T-helper 2 cell (primary cell): Measurements from ENCODE around the gene COG5.

ENCODE experiments used
- DNase-seq, 5 experiments: peaks; one replicate each; pipeline versions ENCODE4 v3.0.0 to v3.0.0-alpha.2; 2012 to 2022

COG5 gene

DNA sequence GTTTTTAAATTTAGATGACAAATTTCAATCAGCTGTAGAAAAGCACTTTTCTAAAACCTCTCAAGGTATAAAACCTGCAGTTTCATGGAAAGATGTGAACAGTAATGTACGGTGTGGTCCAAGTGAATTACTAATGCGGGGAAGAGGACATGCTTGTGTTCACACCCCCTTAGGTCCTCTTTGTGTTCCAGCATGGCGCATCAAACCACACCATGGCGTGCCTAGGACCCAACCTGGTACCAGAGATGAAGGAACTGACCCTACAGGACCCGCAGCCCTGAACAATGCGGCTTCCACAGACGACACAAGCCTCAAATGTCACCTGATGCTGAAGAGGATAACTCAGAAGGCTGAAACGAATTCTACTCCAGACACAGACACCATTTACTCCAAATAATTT, 175.1 kb downstream of the COG5 start:
- DNase-seq = no peak

DNA sequence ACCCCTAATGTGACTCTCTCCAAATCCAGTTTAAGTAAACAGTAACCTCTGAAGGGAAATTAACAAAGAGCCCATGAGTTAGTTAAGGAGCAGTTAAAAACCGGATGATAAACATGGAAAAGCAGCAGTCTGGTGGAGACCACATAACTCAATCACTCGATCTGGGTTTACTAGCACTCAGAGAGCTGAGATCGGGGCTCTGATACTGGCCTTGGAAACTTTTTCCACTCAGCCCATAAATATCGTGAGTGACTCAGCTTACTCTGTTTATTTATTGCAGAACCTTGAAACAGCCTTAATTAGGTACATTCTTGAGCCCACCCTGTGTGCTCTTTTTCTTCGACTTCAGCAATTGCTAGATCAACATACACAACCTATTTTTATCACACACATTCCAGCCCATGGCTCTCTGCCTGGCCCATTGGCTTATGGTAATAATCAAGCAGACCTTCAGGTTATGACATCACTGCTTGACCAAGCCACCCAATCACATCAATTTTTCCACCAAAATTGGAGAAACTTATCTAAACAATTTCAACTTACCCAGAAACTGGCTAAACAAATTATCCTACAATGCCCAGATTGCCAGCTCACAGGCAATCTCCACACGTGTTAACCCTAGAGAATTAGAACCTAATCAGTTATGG, 176.0 kb downstream of the COG5 start:
- no peak for DNase-seq

DNA sequence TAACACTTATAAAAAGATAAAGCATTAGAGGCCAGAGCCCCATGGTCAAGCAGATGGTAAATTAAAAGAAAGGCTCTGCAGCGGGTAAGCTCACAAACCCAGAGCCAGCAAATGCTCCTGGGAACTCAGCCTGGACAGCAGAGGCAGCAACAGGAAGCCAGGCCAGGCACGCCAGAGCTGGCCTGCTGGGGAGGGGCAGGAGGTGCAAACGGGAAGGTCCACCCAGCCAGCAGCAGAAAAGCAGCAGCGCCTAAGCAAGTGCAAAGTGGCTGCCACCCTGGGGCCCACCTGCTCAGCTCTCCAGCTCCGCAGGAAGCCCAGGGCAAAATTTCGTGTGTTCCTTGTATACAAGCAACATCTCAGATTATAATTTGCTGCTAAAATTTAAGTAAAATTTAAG, 176.6 kb downstream of the COG5 start:
- DNase-seq = no peak

GRCh38 chr7:107386548-107387102, 177.1 kb downstream of the COG5 start:
- DNase-seq = no peak

DNA sequence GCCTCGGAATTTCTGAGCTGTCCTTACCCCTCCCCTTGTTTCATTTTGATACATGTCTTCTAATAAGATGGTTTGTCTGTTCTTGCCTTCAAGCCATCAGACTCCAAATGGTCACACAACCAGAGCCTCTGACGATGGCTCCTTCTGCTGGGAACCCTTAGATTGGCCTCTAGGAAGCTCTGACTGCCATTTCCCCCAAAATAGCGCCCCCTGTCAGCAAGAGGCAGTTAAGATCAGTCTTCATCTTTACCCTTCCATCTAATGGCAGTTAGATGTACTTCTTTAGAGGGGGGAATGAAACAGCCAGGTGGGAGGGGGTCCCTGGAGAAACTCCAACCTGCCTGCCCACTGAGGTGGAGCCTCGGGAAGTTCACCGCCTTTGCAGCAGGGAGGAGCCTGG, 179.7 kb downstream of the COG5 start:
- DNase-seq = peak in 1 of 5 experiments; percentile 1

GRCh38 chr7:107383203-107383602, 180.5 kb downstream of the COG5 start:
- DNase-seq = no peak

- no peak for DNase-seq
These were observed 182.3 kb downstream of the COG5 start for GRCh38 chr7:107381453-107381852.

- no peak for DNase-seq
These were observed 190.4 kb downstream of the COG5 start for GRCh38 chr7:107373354-107373753.

DNA sequence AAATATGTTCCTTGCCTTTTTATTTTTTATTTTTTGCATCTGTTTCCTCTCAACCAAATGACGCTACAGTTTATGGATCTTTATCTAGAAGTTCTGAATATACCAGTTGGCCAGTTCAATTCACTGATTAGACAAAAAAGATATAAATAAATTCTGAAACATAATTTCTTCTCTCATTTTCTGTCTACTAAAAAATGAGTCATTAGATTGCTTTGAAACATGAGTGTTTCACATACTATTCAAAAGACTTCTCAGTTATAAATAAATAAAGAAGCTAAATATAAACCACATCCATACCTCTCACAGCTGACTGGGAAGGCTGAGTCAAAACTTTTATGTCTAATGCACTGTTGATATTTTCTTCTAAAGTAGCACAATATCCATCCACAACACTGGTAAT, 191.4 kb downstream of the COG5 start:
- no peak for DNase-seq

- DNase-seq = no peak
These were observed 192.9 kb downstream of the COG5 start for GRCh38 chr7:107370816-107371215.

DNA sequence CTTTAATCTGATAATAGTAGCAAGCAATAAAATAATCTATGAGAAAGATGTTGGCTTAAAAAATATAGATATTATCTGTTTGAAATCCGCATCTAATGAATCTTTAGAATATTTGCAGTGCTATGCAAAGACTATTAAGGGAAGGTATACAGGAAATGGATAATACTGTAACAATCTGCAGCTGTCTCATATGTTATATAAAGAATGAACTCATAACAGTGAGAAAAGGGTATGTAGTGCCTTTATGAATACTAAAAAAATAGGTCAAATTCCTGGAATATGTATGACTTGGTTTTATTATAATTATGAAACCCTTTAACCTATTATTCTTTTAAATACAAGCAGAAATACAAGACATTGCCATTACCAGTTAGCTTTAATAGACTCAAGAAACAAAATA, 198.9 kb downstream of the COG5 start:
- DNase-seq = no peak

- peak in 1 of 5 experiments; percentile 0 for DNase-seq
These were observed 204.0 kb downstream of the COG5 start for GRCh38 chr7:107359520-107360316.

DNA sequence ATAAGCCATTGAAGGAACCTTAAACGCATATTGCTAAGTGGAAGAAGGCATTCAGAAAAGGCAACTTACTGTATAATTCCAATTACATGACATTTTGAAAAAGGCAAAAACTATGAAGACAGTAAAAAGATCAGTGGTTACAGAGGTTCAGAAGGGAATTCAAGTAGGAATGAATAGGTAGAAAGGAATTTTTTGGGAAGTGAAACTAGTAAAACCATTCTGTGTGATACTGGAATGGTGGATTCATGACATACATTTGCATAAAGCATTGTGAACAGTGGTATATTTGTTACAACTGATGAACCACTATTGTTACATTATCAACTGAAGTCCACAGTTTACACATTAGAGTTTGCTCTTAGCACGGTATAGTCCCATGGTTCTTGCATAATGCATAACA, 208.1 kb downstream of the COG5 start:
- DNase-seq = no peak

GRCh38 chr7:107354640-107355039, 209.1 kb downstream of the COG5 start:
- no peak for DNase-seq

DNA sequence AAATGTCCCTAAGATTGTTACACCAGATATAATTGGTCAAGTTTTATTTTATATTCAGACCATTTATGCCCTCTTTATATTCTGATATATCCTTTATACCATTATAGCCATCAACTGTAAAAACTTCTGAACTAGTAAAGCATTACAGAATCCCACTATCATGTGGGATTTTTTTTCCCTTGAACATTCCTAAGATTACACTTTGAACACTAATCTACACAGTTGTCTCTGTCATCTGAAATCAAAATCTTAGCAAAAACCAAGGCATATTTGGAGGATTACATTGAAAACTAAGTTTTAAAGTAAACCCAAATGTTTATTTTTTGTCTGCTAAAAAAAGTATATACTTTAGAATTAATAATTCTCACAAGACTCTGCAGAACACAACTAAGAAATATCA, 210.0 kb downstream of the COG5 start:
- no peak for DNase-seq

DNA sequence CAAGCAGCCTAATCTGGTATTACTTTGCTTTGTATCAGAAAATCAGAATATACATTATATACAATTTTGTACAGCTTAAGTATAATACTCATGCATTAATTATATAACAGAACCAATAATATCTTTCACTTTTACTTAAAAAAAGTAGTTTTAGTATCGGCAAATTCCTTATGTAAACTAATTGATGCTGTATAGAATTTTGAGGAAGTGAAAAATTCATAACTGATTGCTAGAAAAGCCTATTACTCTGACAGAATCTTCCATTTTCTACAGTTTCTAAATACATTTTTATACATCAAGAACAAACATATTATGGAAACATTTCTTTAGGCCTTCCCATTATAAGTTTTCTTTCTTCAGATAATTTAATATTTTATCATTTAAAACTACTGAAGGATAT, 217.8 kb downstream of the COG5 start:
- DNase-seq = no peak

- DNase-seq = no peak
These were observed 218.9 kb downstream of the COG5 start for GRCh38 chr7:107344799-107345198.

- DNase-seq = no peak
These were observed 219.4 kb downstream of the COG5 start for GRCh38 chr7:107344286-107344685.

DNA sequence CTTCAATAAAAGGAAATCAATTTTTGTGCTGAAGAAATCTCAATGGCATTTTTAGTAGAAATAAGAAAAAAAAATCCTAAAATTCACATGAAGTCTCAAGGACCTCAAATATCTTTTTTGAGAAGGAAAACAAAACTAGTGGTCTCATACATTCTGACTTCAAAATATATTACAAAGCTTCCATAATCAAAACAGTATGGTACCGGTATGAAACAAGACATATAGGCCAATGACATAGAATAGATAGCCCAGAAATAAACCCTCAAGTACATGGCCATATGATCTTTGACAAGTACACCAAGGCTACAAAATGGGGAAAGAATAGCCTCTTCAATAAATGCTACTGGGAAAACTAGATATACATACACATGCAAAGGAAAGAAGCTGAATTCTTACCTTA, 225.6 kb downstream of the COG5 start:
- no peak for DNase-seq

DNA sequence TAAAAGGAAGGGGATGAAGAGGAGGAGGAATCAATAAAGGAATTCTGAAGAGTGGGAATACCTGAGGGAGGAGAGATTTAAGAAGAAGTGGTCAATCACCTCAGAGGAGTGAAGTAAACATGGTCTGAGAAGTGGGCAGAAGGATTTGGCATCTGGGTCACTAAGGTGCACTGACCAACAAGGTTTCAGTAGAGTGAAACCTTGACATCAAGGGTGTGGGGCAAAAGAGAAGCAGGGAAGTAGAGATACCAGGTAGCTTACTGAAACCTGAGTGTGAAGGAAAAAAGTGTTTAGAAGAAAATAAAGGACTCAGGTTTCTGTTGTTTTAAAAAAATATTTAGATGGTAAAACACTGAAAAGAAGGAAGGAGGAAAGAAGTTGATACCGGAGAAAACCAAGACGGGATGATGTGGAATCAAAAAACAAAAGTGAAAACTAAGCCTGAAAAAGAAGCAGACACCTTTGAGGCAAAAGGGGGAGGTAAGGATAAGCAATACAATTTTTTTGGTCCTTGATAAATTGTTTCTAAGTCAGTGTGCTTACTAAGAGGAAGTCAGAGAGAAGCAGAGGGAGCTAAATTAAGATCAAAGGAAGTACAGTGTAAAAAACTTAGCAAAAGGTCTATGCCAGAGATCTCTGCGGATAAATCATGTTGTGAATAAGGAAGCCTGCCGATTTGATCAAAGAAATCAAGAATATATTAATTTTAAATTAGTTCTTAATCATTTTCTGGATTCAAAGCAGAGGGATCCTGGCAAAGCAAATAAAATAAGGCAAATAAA, 231.0 kb downstream of the COG5 start:
- no peak for DNase-seq

- DNase-seq = no peak
These were observed 233.2 kb downstream of the COG5 start for GRCh38 chr7:107330478-107330877.

- DNase-seq = no peak
These were observed 235.6 kb downstream of the COG5 start for GRCh38 chr7:107327986-107328569.

GRCh38 chr7:107326061-107326460, 237.7 kb downstream of the COG5 start:
- no peak for DNase-seq
